ENCODE data around the gene ZNF672.

Gene ZNF672

GRCh38 chr1:248850536-248851251 is 12.7 kb downstream of the ZNF672 start:
- no peak overlapping the region for H3K14ac ChIP-seq (ENCODE audit: low read length)
- H2BK15ac ChIP-seq (ENCODE audit: low read length), result no peak overlapping the region
- no peak overlapping the region for H3K4me2 ChIP-seq (ENCODE audit: insufficient read depth, low read length, poor library complexity, severe bottlenecking)
- H3K27ac ChIP-seq (replicated peaks; ENCODE audit: low read length), result no peak overlapping the region
- no peaks in the 10 kb centered on the region for H3K9me3 ChIP-seq (replicated peaks in 1 of 2; ENCODE audit: control insufficient read depth in 2 of 2, insufficient read depth in 1 of 2, low read depth in 1 of 2, low read length in 2 of 2)
- no peak overlapping the region for H3K4ac ChIP-seq (ENCODE audit: low read length)
- no peak overlapping the region for H3K18ac ChIP-seq (ENCODE audit: low read length)
- H2BK120ac ChIP-seq (ENCODE audit: low read depth, low read length), result no peak overlapping the region
- no peak overlapping the region for H3K4me3 ChIP-seq (ENCODE audit: low read length in 2 of 2)
- no peak for DNase-seq (ENCODE audit: low spot score)
- H2AK5ac ChIP-seq (ENCODE audit: low read depth, low read length), result no peak overlapping the region
- WGBS, 2 donors (ENCODE audit: extremely low coverage in 2 of 2, insufficient read length in 2 of 2, insufficient replicate concordance in 1 of 2), result no CpG with 5 or more reads among the region's 10 CpGs
- no peaks in the 10 kb centered on the region for H3K27me3 ChIP-seq (ENCODE audit: control insufficient read depth in 3 of 3, insufficient read depth in 3 of 3, low read depth in 1 of 3, low read length in 3 of 3)
- no peak overlapping the region for H4K8ac ChIP-seq (ENCODE audit: low read depth, low read length)
- peaks cover 77 to 98% of the 10 kb centered on the region in 2 donors for H3K36me3 ChIP-seq (replicated peaks in 1 of 2; ENCODE audit: control insufficient read depth in 2 of 2, insufficient read depth in 2 of 2, low read length in 2 of 2)
- H4K91ac ChIP-seq (ENCODE audit: low read depth, low read length, poor library complexity), result no peak overlapping the region
- H3K4me1 ChIP-seq (ENCODE audit: control insufficient read depth in 2 of 2, insufficient read depth in 1 of 2, low read depth in 1 of 2, low read length in 2 of 2), result no peaks in the 10 kb centered on the region
- no peak overlapping the region for H3K23ac ChIP-seq (ENCODE audit: low read depth, low read length, poor library complexity)
- H3K79me1 ChIP-seq (ENCODE audit: low read depth, low read length), result peaks cover 2% of the 10 kb centered on the region
- no peak overlapping the region for H2BK5ac ChIP-seq (ENCODE audit: low read length)
- no peak overlapping the region for H3K9ac ChIP-seq (ENCODE audit: low read depth, low read length, poor library complexity)
- H2AFZ ChIP-seq (ENCODE audit: low read length), result no peak overlapping the region
- H2BK12ac ChIP-seq (ENCODE audit: low read length), result no peak overlapping the region

- no peak overlapping the region for H2AK5ac ChIP-seq (ENCODE audit: low read depth, low read length)
- H2BK5ac ChIP-seq (ENCODE audit: low read length), result no peak overlapping the region
- no peak overlapping the region for H4K91ac ChIP-seq (ENCODE audit: low read depth, low read length, poor library complexity)
- no peak overlapping the region for H3K4me2 ChIP-seq (ENCODE audit: insufficient read depth, low read length, poor library complexity, severe bottlenecking)
- no peak overlapping the region for H2BK15ac ChIP-seq (ENCODE audit: low read length)
- no peak overlapping the region for H2AFZ ChIP-seq (ENCODE audit: low read length)
- H3K4me1 ChIP-seq (ENCODE audit: control insufficient read depth in 2 of 2, insufficient read depth in 1 of 2, low read depth in 1 of 2, low read length in 2 of 2), result no peaks in the 10 kb centered on the region
- H3K4ac ChIP-seq (ENCODE audit: low read length), result no peak overlapping the region
- no peak overlapping the region for H3K27ac ChIP-seq (replicated peaks; ENCODE audit: low read length)
- no peaks in the 10 kb centered on the region for H3K27me3 ChIP-seq (ENCODE audit: control insufficient read depth in 3 of 3, insufficient read depth in 3 of 3, low read depth in 1 of 3, low read length in 3 of 3)
- no peak overlapping the region for H4K8ac ChIP-seq (ENCODE audit: low read depth, low read length)
- DNase-seq (ENCODE audit: low spot score), result no peak
- no peak overlapping the region for H2BK12ac ChIP-seq (ENCODE audit: low read length)
- H3K79me1 ChIP-seq (ENCODE audit: low read depth, low read length), result peaks cover 2% of the 10 kb centered on the region
- H2BK120ac ChIP-seq (ENCODE audit: low read depth, low read length), result no peak overlapping the region
- H3K18ac ChIP-seq (ENCODE audit: low read length), result no peak overlapping the region
- WGBS, 2 donors (ENCODE audit: extremely low coverage in 2 of 2, insufficient read length in 2 of 2, insufficient replicate concordance in 1 of 2), result no CpG with 5 or more reads among the region's 2 CpGs
- no peaks in the 10 kb centered on the region for H3K9me3 ChIP-seq (replicated peaks in 1 of 2; ENCODE audit: control insufficient read depth in 2 of 2, insufficient read depth in 1 of 2, low read depth in 1 of 2, low read length in 2 of 2)
- H3K9ac ChIP-seq (ENCODE audit: low read depth, low read length, poor library complexity), result no peak overlapping the region
- H3K4me3 ChIP-seq (ENCODE audit: low read length in 2 of 2), result no peak overlapping the region
- H3K14ac ChIP-seq (ENCODE audit: low read length), result no peak overlapping the region
- peaks cover 75 to 98% of the 10 kb centered on the region in 2 donors for H3K36me3 ChIP-seq (replicated peaks in 1 of 2; ENCODE audit: control insufficient read depth in 2 of 2, insufficient read depth in 2 of 2, low read length in 2 of 2)
- H3K23ac ChIP-seq (ENCODE audit: low read depth, low read length, poor library complexity), result no peak overlapping the region
Measured at GRCh38 chr1:248851390-248851789, 13.4 kb downstream of the ZNF672 start.

- Histone ChIP-seq H2BK12ac (ENCODE audit: low read length) (no peak overlapping the region), H3K4me1 (ENCODE audit: control insufficient read depth in 2 of 2, insufficient read depth in 1 of 2, low read depth in 1 of 2, low read length in 2 of 2) (peaks cover 3 to 6% of the 10 kb centered on the region in 2 donors), H4K91ac (ENCODE audit: low read depth, low read length, poor library complexity) (no peak overlapping the region), H3K27ac (replicated peaks; ENCODE audit: low read length) (no peak overlapping the region), H4K8ac (ENCODE audit: low read depth, low read length) (no peak overlapping the region), H3K18ac (ENCODE audit: low read length) (no peak overlapping the region), H3K27me3 (ENCODE audit: control insufficient read depth in 3 of 3, insufficient read depth in 3 of 3, low read depth in 1 of 3, low read length in 3 of 3) (no peaks in the 10 kb centered on the region), H3K79me1 (ENCODE audit: low read depth, low read length) (peaks cover 7% of the 10 kb centered on the region), H2BK15ac (ENCODE audit: low read length) (no peak overlapping the region), H2AFZ (ENCODE audit: low read length) (no peak overlapping the region), H3K14ac (ENCODE audit: low read length) (no peak overlapping the region), H3K23ac (ENCODE audit: low read depth, low read length, poor library complexity) (no peak overlapping the region), H3K9me3 (replicated peaks in 1 of 2; ENCODE audit: control insufficient read depth in 2 of 2, insufficient read depth in 1 of 2, low read depth in 1 of 2, low read length in 2 of 2) (no peaks in the 10 kb centered on the region), H2BK5ac (ENCODE audit: low read length) (no peak overlapping the region), H3K9ac (ENCODE audit: low read depth, low read length, poor library complexity) (no peak overlapping the region), H2BK120ac (ENCODE audit: low read depth, low read length) (no peak overlapping the region), H3K36me3 (replicated peaks in 1 of 2; ENCODE audit: control insufficient read depth in 2 of 2, insufficient read depth in 2 of 2, low read length in 2 of 2) (peaks cover 63 to 85% of the 10 kb centered on the region in 2 donors), H3K4me3 (ENCODE audit: low read length in 2 of 2) (no peak overlapping the region), H2AK5ac (ENCODE audit: low read depth, low read length) (no peak overlapping the region), H3K4me2 (ENCODE audit: insufficient read depth, low read length, poor library complexity, severe bottlenecking) (peak overlapping the region; percentile 21), H3K4ac (ENCODE audit: low read length) (no peak overlapping the region)
- WGBS, 2 donors (ENCODE audit: extremely low coverage in 2 of 2, insufficient read length in 2 of 2, insufficient replicate concordance in 1 of 2), result no CpG with 5 or more reads among the region's 7 CpGs
- no peak for DNase-seq (ENCODE audit: low spot score)
Measured at GRCh38 chr1:248852481-248853405, 14.7 kb downstream of the ZNF672 start.

Measured in neuronal stem cell (in vitro differentiated cells).